GM12892 (cell line): ENCODE measurements around the gene B3GNT5.

ENCODE experiments used
- DNase-seq: peaks from one replicate; pipeline ENCODE4 v3.0.0; 2011; ENCODE audit not compliant: insufficient read length
- FAIRE-seq: peaks from 2 replicates; lab custom pipeline; 2011; peaks lifted over from hg19 to GRCh38; lab: Jason Lieb, UNC
- POLR2A ChIP-seq: IDR thresholded peaks from 2 replicates; pipeline ENCODE4 v1.6.1; 2011; ENCODE audit warnings: low read depth, low read length, control low read depth
- POLR2AphosphoS5 ChIP-seq: IDR thresholded peaks from 2 replicates; pipeline ENCODE4 v1.6.1; 2011; ENCODE audit warnings: low read depth, low read length, control low read depth
- TAF1 ChIP-seq: IDR thresholded peaks from 2 replicates; pipeline ENCODE4 v1.6.1; 2011; ENCODE audit warnings: low read depth, mild to moderate bottlenecking, control low read depth, low read length, borderline replicate concordance

B3GNT5 gene

DNA sequence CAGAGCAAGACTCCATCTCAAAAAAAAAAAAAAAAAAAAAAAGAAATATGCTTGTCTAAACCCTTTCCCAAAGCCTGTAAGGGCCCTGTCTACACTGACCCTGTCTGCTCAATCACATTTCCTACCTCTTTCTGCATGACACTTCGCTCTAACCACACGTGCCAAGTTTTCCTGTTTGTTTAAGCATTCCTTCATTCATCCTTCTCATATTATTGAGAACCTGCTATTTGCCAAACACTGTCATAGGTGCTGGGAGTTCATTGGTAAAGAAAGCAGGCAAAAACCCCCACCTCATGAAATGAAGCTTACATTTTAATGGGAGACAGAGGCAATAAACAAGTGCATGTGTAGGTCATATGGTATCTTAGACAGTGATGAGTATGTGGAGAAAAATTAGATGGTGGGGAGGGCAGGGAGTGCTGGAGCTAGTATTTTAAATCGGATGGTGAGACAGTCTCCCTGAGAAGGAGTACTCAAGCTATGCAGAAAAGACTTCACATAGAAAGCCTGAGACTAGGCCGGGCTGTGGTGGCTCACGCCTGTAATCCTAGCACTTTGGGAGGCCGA, 48.0 kb downstream of the B3GNT5 start:
- TF ChIP-seq POLR2A (no peak), TAF1 (no peak), POLR2AphosphoS5 (no peak)
- no peak for FAIRE-seq

DNA sequence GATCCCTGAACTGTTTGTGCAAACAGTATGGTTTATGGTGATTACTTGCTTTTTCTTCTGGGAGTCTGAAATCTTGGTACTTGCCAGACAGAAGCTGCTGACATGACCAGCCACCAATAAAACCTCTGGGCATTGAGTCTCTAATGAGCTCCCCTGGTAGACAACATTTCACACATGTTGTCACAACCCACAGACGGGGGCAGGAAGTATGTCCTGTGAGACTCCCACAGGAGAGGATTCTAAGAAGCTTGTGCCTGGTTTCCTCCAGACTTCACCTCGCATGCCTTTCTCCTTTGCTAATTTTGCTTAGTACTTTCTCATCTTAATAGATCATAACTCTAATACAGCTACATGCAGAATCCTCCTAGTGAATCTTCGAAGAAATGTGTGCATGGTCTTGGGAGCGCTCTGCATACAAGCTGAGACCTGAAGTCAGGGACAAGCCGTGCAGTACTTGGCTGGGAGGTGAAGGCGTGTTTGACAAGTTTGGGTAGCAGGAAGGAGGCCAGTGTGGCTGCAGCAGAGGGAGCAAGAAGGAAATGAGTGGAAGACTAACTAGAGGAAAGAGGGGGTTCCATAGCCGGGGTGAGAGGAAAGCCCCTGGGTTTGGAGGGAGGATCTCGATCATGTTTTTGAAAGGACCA, 49.0 kb downstream of the B3GNT5 start:
- DNase-seq: no peak
- TF ChIP-seq POLR2A (no peak), TAF1 (no peak), POLR2AphosphoS5 (no peak)
- FAIRE-seq: no peak

More for the DNA sequence above, 48.0 kb downstream of the B3GNT5 start:
- DNase-seq: no peak

DNA sequence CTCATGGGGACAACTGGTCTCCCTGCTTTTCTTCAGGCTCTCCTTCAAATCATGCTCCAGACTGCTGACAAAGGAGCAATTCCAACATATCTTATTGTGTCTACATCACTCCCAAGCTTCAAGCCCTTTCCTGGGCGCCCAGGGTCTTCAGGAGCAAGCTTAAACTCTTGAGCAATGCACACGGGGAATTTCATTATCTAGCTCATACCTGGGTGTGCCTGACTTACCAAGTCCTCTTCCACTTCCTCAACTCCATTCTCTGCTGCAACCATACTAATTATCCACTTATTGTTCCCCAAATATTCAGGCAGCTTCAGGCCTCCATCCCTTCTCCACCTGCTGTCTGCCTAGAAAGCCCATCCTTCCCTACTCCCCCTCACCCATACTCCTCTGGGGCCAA, 50.6 kb downstream of the B3GNT5 start:
- FAIRE-seq (no peak), DNase-seq (no peak)
- no peak for TF ChIP-seq POLR2A
- TF ChIP-seq TAF1: no peak
- TF ChIP-seq POLR2AphosphoS5: no peak

DNA sequence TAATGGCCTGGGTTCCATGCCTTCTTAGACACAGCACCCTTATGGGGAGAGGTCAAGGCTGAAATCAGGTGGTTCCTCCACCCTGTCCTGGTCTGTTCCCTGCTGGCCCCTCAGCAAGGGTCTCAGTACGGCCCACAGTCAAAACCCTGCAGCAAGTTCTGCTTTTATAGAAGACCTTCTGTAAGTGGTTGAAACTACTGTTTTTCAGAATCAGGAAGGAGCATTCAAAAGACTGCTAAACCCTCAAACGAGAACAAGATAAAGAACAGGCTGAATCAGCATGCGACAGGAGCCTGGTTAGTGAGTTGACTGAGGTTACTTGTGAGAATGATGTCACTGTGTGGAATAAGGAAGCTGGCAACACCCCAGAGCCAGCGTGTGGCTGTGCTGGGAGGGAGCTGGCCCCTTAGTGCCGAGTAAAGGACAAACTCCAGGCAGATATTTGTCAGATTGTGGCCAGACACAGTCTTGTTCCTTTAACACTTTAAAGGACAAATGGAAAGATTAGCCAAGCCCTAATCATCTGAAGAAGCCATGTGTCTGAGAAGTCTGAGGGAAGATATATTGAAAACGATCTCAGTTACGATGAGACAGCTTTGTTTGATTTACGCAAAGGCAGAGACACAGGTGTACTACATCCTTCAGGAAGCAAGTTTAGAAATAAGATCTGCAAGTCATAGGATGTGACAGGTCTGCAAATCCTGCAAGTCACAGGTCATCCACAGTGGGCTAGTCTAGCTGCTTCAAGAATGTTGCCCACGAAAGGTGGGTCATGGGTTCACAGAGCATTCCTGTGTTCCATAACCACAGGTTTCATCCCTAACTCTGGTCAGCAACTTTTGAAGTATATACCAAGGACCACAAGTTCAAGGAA, 54.0 kb downstream of the B3GNT5 start:
- DNase-seq: no peak
- no peak for FAIRE-seq
- no peak for TF ChIP-seq TAF1

DNA sequence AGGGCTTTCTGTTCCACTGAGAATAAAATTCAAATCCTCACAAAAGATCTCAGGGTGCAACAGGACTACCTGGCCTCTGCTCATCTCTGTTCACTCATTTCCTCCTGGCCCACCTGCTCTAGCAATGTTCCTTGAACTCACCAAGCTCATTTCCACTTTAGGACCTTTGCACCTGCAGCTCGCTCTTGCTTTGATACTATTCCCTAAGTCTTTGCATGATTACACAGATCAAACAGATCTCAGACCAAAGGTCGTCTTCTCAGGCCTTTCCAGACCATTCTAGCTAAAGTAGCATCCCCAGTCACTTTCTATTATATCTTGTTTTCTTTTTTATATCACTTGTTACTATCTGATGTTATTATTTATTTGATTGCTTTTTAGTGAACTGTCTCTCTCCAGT, 54.7 kb downstream of the B3GNT5 start:
- DNase-seq (no peak), FAIRE-seq (no peak)
- TF ChIP-seq POLR2AphosphoS5 (no peak), TAF1 (no peak)

DNA sequence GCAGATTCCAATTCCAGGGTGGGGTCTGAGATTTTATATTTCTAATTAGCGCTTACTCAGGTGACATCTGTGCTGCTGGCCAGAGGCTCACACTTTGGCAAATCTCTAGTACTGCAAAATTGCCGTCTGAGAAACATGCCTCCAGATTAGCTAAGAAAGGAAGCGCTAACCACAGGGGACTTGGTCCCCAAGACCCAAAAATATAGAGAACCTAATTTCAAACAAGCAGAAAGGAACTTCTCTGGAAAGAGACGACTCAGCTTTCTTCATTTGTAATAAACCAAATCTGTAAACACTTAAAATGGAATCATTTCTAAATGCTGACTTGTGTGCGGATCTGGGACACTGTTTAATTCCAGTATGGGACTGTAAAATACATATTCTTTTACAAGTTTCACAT, 55.7 kb downstream of the B3GNT5 start:
- TF ChIP-seq POLR2A (no peak), POLR2AphosphoS5 (no peak), TAF1 (no peak)
- DNase-seq (no peak), FAIRE-seq (no peak)

DNA sequence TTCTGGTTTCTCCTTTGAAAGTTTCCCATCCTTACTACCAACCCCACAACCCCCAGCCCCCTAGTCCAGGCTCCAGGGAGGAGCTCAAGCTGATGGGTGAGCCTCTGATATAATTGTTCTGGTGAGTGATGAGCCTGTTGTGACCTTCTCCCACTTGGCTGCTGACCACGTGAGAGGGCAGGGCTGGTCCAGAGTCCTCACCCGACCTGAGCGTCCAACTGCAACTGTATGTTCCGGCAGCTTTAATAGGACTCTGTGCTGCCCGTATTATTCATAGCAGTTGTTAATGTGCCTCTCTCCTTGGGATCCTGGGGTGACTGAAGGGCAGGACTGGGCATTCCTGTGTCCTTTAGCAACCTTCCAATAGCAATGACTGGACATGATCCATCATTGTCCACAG, 56.2 kb downstream of the B3GNT5 start:
- FAIRE-seq (no peak), DNase-seq (no peak)
- TF ChIP-seq POLR2AphosphoS5: no peak
- no peak for TF ChIP-seq TAF1
- no peak for TF ChIP-seq POLR2A

DNA sequence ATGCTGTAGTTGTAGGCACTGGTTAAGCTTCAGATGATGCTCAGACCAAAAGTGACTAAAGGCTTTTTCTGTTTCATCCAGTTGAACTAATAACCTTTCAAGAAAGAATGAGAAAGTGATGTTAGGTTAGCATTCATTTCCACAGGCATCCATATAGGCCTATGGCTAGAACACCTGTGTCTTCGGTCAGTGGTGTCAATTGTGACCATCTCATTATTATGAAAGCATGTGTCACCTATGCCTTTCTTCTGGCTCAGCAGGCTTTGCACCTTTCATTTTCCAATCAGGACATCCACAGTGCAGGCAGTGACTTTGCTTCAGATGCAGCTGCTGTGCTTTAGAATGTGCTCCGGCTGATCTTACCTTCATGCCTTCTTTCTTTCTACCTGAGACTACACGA, 57.9 kb downstream of the B3GNT5 start:
- FAIRE-seq (no peak), DNase-seq (no peak)
- TF ChIP-seq POLR2A (no peak), TAF1 (no peak), POLR2AphosphoS5 (no peak)

DNA sequence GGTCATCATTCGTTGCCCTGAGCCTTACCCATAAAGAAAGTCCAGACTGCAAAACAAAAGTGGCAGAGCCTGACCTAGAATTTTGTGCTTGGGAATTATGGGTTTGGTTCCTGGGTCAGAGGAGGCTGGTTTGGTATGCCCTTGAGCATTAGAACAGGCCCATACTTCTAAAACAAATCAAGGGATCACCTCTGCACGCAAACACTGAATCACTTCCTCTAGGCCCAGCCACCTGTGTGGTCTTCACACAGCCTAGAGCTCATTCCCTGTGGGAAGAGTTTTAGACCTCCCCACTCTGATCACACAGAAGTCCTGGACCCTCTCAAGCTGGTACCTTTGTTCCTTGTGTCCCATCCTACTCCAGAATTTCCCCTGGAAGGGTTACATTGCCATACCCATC, 59.4 kb downstream of the B3GNT5 start:
- FAIRE-seq (no peak), DNase-seq (no peak)

DNA sequence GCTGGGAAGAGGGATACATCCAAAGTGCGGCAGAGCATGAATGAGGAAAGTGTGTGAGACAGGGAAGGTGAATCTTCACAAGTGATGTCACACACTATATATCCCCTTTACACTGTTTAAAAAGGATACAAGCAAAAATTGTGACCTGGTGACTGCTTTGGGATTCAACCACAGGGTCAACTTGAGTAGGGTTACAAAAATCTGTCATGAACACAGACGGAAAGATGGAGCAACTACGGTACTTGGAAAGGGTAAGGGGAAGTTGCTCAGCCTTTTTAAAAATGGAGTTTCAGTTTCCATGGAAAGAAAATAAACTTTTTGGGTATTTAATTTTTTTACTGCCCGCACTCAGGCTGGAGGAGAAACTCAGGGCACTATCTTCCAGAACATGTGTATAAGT, 60.3 kb downstream of the B3GNT5 start:
- TF ChIP-seq POLR2A: no peak
- TF ChIP-seq TAF1: no peak
- TF ChIP-seq POLR2AphosphoS5: no peak
- DNase-seq: no peak
- FAIRE-seq: no peak

More for the DNA sequence above, 59.4 kb downstream of the B3GNT5 start:
- TF ChIP-seq POLR2AphosphoS5 (no peak), POLR2A (no peak), TAF1 (no peak)

DNA sequence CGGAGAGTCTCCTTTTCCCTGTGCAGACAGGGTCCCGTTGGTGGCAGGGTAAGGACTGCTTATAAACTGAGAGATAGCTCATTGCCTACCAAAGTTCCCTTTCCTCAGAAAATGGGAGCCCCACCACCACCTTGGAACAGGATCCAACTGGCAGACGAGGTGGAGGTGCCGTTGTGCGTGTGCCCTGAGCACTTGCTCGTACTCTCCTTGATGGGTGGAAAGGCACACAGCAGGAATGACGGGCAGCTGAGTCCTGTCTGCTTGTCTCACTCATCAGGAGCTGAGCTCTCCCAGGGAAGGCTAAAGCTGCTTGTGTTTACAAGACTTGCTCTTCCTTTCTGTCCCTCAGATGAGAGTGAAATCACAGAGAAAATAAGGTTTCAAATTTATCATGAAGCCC, 60.7 kb downstream of the B3GNT5 start:
- FAIRE-seq (no peak), DNase-seq (no peak)
- TF ChIP-seq POLR2AphosphoS5: no peak
- no peak for TF ChIP-seq POLR2A
- TF ChIP-seq TAF1: no peak

DNA sequence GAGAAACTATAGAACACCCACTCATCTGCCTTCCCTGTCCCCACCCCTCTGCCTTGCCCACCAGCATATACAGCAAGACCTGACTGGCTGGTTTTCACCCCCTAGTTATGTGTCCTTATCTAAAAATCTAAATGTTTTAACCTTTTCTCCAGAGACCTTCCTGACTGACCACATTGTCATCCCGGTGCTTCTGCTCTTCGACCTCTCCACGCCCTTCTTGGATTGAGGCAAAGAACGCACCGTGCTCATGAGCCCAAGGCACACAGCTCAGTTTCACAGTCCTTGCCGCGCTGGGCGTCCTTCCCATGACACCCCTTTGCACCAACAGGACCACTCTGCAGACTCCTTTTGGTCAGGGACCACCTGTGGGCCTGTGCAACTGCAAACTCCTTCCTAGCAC, 62.7 kb downstream of the B3GNT5 start:
- no peak for DNase-seq
- TF ChIP-seq TAF1 (no peak), POLR2AphosphoS5 (no peak), POLR2A (no peak)
- FAIRE-seq: no peak
